Heart right ventricle (tissue), 16 donors: ENCODE measurements around the gene TUT1. TPM values are rescaled to one million over a fixed set of nuclear protein-coding genes. Genes with fewer than 3 reads are reported as not detected.
A peak's percentile ranks its signal among the peaks of the same experiment; 100 is the strongest.

Experiments used
- ATAC-seq, 8 donors: fragments of 200-7000 bp; cut with Tn5 transposase; one replicate each; pipeline ENCODE4 v1.9.1; 2020; ENCODE audit warnings: mild to moderate bottlenecking in 8 of 8, moderate library complexity in 8 of 8, moderate number of reproducible peaks in 1 of 8
- DNase-seq, 2 donors: peaks; one replicate each; pipeline ENCODE4 v3.0.0-alpha.2; 2020
- H3K27ac ChIP-seq, 10 donors: fragments of 200-600 bp; sonication (generic) in 2 of 10; one replicate each; pipeline versions ENCODE4 v1.5.0 to v1.8.0; 2020 to 2022; ENCODE audit warnings: mild to moderate bottlenecking in 3 of 10
- H3K27me3 ChIP-seq, 7 donors: fragments of 200-600 bp; one replicate each; pipeline ENCODE4 v1.8.0; 2021 to 2022; ENCODE audit warnings: mild to moderate bottlenecking in 2 of 7
- H3K36me3 ChIP-seq, 9 donors: fragments of 200-600 bp; sonication (generic) in 1 of 9; one replicate each; pipeline versions ENCODE4 v1.5.0 to v1.8.0; 2020 to 2022; ENCODE audit warnings: mild to moderate bottlenecking in 2 of 9
- H3K4me1 ChIP-seq, 9 donors: fragments of 200-600 bp; sonication (generic) in 1 of 9; one replicate each; pipeline versions ENCODE4 v1.5.0 to v1.8.0; 2020 to 2022; ENCODE audit warnings: mild to moderate bottlenecking in 4 of 9
- H3K4me3 ChIP-seq, 10 donors: fragments of 200-600 bp; sonication (generic) in 2 of 10; one replicate each; pipeline versions ENCODE4 v1.5.0 to v1.8.0; 2020 to 2022; ENCODE audit warnings: mild to moderate bottlenecking in 7 of 10, moderate library complexity in 2 of 10
- H3K9me3 ChIP-seq, 11 donors: fragments of 200-600 bp in 10 of 11; sonication (generic) in 2 of 11; one replicate each; pipeline versions ENCODE4 v1.5.0 to v1.8.0; 2013 to 2022; ENCODE audit warnings: mild to moderate bottlenecking in 2 of 11, control low read depth in 1 of 11, moderate library complexity in 1 of 11
- CTCF ChIP-seq, 9 donors: fragments of 200-600 bp; sonication (generic) in 2 of 9; IDR thresholded peaks; one replicate each; pipeline versions ENCODE4 v1.5.0 to v1.8.0; 2021 to 2022; ENCODE audit warnings: antibody characterized with exemption in 9 of 9, mild to moderate bottlenecking in 5 of 9, moderate library complexity in 1 of 9
- WGBS, 2 donors: extraction: QIAGEN DNeasy Blood & Tissue Kit; methylation state at CpG; one replicate each; pipeline ENCODE4 v1.1.7; 2013; ENCODE audit warnings: inconsistent platforms in 1 of 2; 5-methylcytosine and 5-hydroxymethylcytosine counted together
- intact Hi-C, 10 donors: fragments of 100-400 bp; cut with DNase I; formaldehyde crosslinking; loops; one replicate each; pipeline versions ENCODE4 v1.11.1 to v1.14.2; 2022
- microRNA-seq, 2 donors: library from miRNA; unstranded; fragments of <30 nt; microRNA quantifications; one replicate each; pipeline ENCODE4 v1.2.0, GENCODE V29; 2021
- polyA plus RNA-seq, 2 donors: library from polyadenylated mRNA; stranded (reverse); fragments of 200-250 nt; gene quantifications; one replicate each; pipeline ENCODE4 v1.2.3, GENCODE V29; 2013
- total RNA-seq, 10 donors: library from RNA; stranded (reverse); fragmentation: NEBNext Ultra II Directional in 3 of 10; extraction: Animal tissue kit (Norgen Biotek cat#: 25700) in 3 of 10; gene quantifications; one replicate each; pipeline versions ENCODE4 v1.2.1 to v1.2.4, GENCODE V29; 2021 to 2023
- donor health status: Arrhythmogenic right ventricular cardiomyopathy.
- donor health status: ischemic (EF 13 %, LVEDD 7.1; RV severe dilation, severe dysfunction).
- donor health status: healthy with polysubstance abuse.
- donor health status: DM: no; HTN: yes; CAD: no.
- donor health status: DM: no; HTN: no; CAD: no.
- donor health status: ischemic (EF 25% LVEDD 6.9; RV normal size, moderate dysfunction).
- donor health status: ischemic (EF 25% LVEDD 5.7; RV mildly dilated, moderate dysfunction).
- donor health status: healthy.
- donor health status: DM: yes; HTN: yes; CAD: no.
- donor health status: Ischemic cardiomyopathy.
- donor health status: ischemic (EF 35%, LVEDD 5.7; RV mildly dilated, moderate dysfunction).
- donor health status: nonischemic (EF 11% LVEDD 7.7; RV severe dilation, severe dysfunction).
- donor health status: DM: yes; HTN: yes; CAD: no.
- donor health status: PGD.
- donor health status: ischemic (EF 29% LVEDD 5.4; RV normal size, mild dysfunction).
- donor health status: nonischemic (EF 23%, LVEDD 6.1; RV moderate dilation, normal function).

TUT1 gene
- total and polyA plus RNA-seq, 12 donors, result 8.2 to 19.2 (median 12.3) TPM

DNA sequence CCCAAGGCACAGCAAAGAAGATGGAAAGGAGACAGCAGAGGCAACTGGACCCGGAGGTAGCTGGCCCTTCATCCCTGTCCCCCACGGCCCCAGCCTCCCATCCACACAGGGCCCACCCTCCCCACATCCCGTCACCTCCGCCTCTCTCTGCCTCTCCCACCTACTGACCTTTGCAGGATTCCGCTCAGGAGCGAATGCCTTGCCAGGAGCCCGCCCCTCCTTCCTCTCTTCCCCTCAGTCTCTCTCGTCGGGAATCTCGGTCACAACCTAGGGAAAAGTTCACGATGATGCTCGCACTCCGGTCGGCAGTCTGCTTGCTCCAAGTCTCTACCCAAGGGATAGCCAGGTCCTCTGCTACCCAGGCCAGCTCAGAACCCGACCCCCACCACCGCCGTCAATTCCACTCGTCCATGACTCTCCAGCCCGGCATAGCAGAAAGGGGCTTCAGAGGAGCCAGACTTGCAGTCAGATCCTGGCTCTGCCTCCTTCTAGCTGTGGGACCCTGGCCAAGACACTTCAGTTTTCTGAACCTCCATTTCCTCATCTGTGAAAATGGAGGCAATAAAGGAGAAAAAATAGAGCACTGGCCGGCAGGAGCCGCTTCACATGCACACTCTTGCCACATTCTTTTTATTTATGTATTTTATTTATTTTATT is 54.9 kb downstream of the TUT1 start:
- H3K27ac ChIP-seq, result peak overlapping the region in 9 of 10 donors; percentile 10 to 100 (median 43)
- ATAC-seq (peak in 4 of 8 donors; percentile 9 to 50 (median 27)), DNase-seq (no peak)
- peaks cover 0 to 72% (median 46%) of the 10 kb centered on the region in 9 donors for H3K36me3 ChIP-seq
- no peaks in the 10 kb centered on the region for H3K27me3 ChIP-seq
- 38% methylated on average over 20 to 21 of the region's 21 CpGs for WGBS, 2 donors
- H3K4me1 ChIP-seq, result peaks cover 44 to 68% (median 57%) of the 10 kb centered on the region in 9 donors
- no peaks in the 10 kb centered on the region for H3K9me3 ChIP-seq
- no peak for TF ChIP-seq CTCF (IDR thresholded peaks at IDR 0.05)
- peak overlapping the region in 2 of 10 donors; percentile 6 to 9 for H3K4me3 ChIP-seq
- intact Hi-C loops, result no loop called here

- Histone ChIP-seq H3K4me3 (no peak overlapping the region), H3K9me3 (no peaks in the 10 kb centered on the region), H3K27me3 (no peaks in the 10 kb centered on the region), H3K36me3 (peaks cover 0 to 79% (median 53%) of the 10 kb centered on the region in 9 donors), H3K27ac (peak overlapping the region in 6 of 10 donors; percentile 9 to 100 (median 46)), H3K4me1 (peaks cover 41 to 62% (median 50%) of the 10 kb centered on the region in 9 donors)
- ATAC-seq (no peak), DNase-seq (no peak)
- no peak for TF ChIP-seq CTCF (IDR thresholded peaks at IDR 0.05)
- 72 to 73% methylated on average over 12 of the region's 12 CpGs for WGBS, 2 donors
- intact Hi-C loops, result no loop called here
Measured at GRCh38 chr11:62535802-62536201, 55.5 kb downstream of the TUT1 start.

- no peak overlapping the region for H3K4me3 ChIP-seq
- ATAC-seq, result no peak
- H3K4me1 ChIP-seq, result peaks cover 33 to 54% (median 42%) of the 10 kb centered on the region in 9 donors
- 90 to 94% methylated on average over 19 of the region's 19 CpGs for WGBS, 2 donors
- DNase-seq, result no peak
- no peak overlapping the region for H3K27ac ChIP-seq
- H3K27me3 ChIP-seq, result no peaks in the 10 kb centered on the region
- peaks cover 0 to 87% (median 57%) of the 10 kb centered on the region in 9 donors for H3K36me3 ChIP-seq
- intact Hi-C loops, result no loop called here
- no peak for TF ChIP-seq CTCF (IDR thresholded peaks at IDR 0.05)
- no peaks in the 10 kb centered on the region for H3K9me3 ChIP-seq
Measured at GRCh38 chr11:62534779-62535545, 56.4 kb downstream of the TUT1 start.

- Histone ChIP-seq H3K4me1 (peaks cover 11 to 26% (median 13%) of the 10 kb centered on the region in 9 donors), H3K9me3 (no peaks in the 10 kb centered on the region), H3K27me3 (no peaks in the 10 kb centered on the region), H3K4me3 (no peak overlapping the region), H3K27ac (no peak overlapping the region), H3K36me3 (peaks cover 6 to 100% (median 73%) of the 10 kb centered on the region in 9 donors)
- ATAC-seq (no peak), DNase-seq (no peak)
- intact Hi-C loops, result no loop called here
- 95 to 97% methylated on average over 2 of the region's 2 CpGs for WGBS, 2 donors
- TF ChIP-seq CTCF (IDR thresholded peaks at IDR 0.05), result no peak
Measured at GRCh38 chr11:62532096-62532495, 59.2 kb downstream of the TUT1 start.

Small RNA genes within 50 kb of the gene (microRNA-seq; reads per million reads assigned to microRNA genes)
- 0 reads per million in 2 donors for gene MIR6747

Other genes starting within 250 kb of the TUT1 start
- not detected for gene SCGB1A1, start 172.5 kb downstream of the TUT1 start, total RNA-seq
- gene SCGB1A1, start 172.5 kb downstream of the TUT1 start, polyA plus RNA-seq, result under 1 TPM in 1 of 2 donors, not detected in 1; 0.20 TPM
- gene AHNAK, start 44.7 kb downstream of the TUT1 start, total RNA-seq, result 100 to 1,000 TPM; 259 to 447 (median 386) TPM
- 100 to 1,000 TPM; 101 to 113 TPM for gene AHNAK, start 44.7 kb downstream of the TUT1 start, polyA plus RNA-seq
- gene EEF1G, start 17.6 kb downstream of the TUT1 start, total RNA-seq, result 1,000 to 10,000 TPM in 5 of 10 donors, 100 to 1,000 TPM in 5; 784 to 1,131 (median 1,002) TPM
- gene EEF1G, start 17.6 kb downstream of the TUT1 start, polyA plus RNA-seq, result 1,000 to 10,000 TPM in 1 of 2 donors, 100 to 1,000 TPM in 1; 555 to 1,173 TPM
- 10 to 100 TPM; 25.0 to 45.3 (median 29.8) TPM for gene MTA2, start 10.3 kb upstream of the TUT1 start, total RNA-seq
- gene MTA2, start 10.3 kb upstream of the TUT1 start, polyA plus RNA-seq, result 10 to 100 TPM; 22.1 to 35.3 TPM
- gene EML3, start 21.3 kb upstream of the TUT1 start, total RNA-seq, result 10 to 100 TPM in 8 of 10 donors, 1 to 10 TPM in 2; 7.7 to 27.2 (median 15.2) TPM
- gene EML3, start 21.3 kb upstream of the TUT1 start, polyA plus RNA-seq, result 10 to 100 TPM; 18.9 to 50.4 TPM
- 1 to 10 TPM in 8 of 10 donors, under 1 TPM in 2; 0.81 to 4.4 (median 1.8) TPM for gene ROM1, start 21.7 kb upstream of the TUT1 start, total RNA-seq
- gene ROM1, start 21.7 kb upstream of the TUT1 start, polyA plus RNA-seq, result 1 to 10 TPM; 5.3 to 6.6 TPM
- gene B3GAT3, start 30.5 kb upstream of the TUT1 start, total RNA-seq, result 10 to 100 TPM in 7 of 10 donors, 1 to 10 TPM in 3; 6.8 to 20.7 (median 10.6) TPM
- 10 to 100 TPM; 29.5 to 41.2 TPM for gene B3GAT3, start 30.5 kb upstream of the TUT1 start, polyA plus RNA-seq
- gene GANAB, start 55.1 kb upstream of the TUT1 start, total RNA-seq, result 100 to 1,000 TPM in 3 of 10 donors, 10 to 100 TPM in 7; 84.0 to 148 (median 96.7) TPM
- 10 to 100 TPM; 53.2 to 87.2 TPM for gene GANAB, start 55.1 kb upstream of the TUT1 start, polyA plus RNA-seq
- gene INTS5, start 61.8 kb upstream of the TUT1 start, total RNA-seq, result 10 to 100 TPM in 8 of 10 donors, 1 to 10 TPM in 2; 9.7 to 15.0 (median 10.9) TPM
- gene INTS5, start 61.8 kb upstream of the TUT1 start, polyA plus RNA-seq, result 1 to 10 TPM; 2.8 to 8.3 TPM
- 10 to 100 TPM; 25.8 to 41.5 (median 30.0) TPM for gene C11orf98, start 73.7 kb upstream of the TUT1 start, total RNA-seq
- 100 to 1,000 TPM in 1 of 2 donors, 10 to 100 TPM in 1; 75.9 to 210 TPM for gene C11orf98, start 73.7 kb upstream of the TUT1 start, polyA plus RNA-seq
- gene CSKMT, start 73.8 kb upstream of the TUT1 start, total RNA-seq, result 1 to 10 TPM; 2.4 to 7.7 (median 4.2) TPM
- gene CSKMT, start 73.8 kb upstream of the TUT1 start, polyA plus RNA-seq, result 10 to 100 TPM in 1 of 2 donors, 1 to 10 TPM in 1; 8.8 to 15.7 TPM
- 1 to 10 TPM; 3.9 to 9.5 (median 5.5) TPM for gene UQCC3, start 80.2 kb upstream of the TUT1 start, total RNA-seq
- 10 to 100 TPM; 18.0 to 23.0 TPM for gene UQCC3, start 80.2 kb upstream of the TUT1 start, polyA plus RNA-seq
- gene LBHD1, start 80.7 kb upstream of the TUT1 start, total RNA-seq, result 1 to 10 TPM; 1.6 to 4.9 (median 3.0) TPM
- 1 to 10 TPM; 1.6 to 6.4 TPM for gene LBHD1, start 80.7 kb upstream of the TUT1 start, polyA plus RNA-seq
- gene UBXN1, start 87.5 kb upstream of the TUT1 start, total RNA-seq, result 100 to 1,000 TPM in 1 of 10 donors, 10 to 100 TPM in 9; 57.8 to 100 (median 81.2) TPM
- gene UBXN1, start 87.5 kb upstream of the TUT1 start, polyA plus RNA-seq, result 100 to 1,000 TPM in 1 of 2 donors, 10 to 100 TPM in 1; 83.1 to 175 TPM
- 1 to 10 TPM; 2.0 to 9.5 (median 2.6) TPM for gene LRRN4CL, start 98.0 kb upstream of the TUT1 start, total RNA-seq
- gene LRRN4CL, start 98.0 kb upstream of the TUT1 start, polyA plus RNA-seq, result 1 to 10 TPM; 1.9 to 2.8 TPM
- gene BSCL2, start 115.9 kb upstream of the TUT1 start, total RNA-seq, result 10 to 100 TPM in 9 of 10 donors, 1 to 10 TPM in 1; 8.5 to 26.8 (median 15.7) TPM
- gene BSCL2, start 115.9 kb upstream of the TUT1 start, polyA plus RNA-seq, result 10 to 100 TPM; 31.4 to 83.0 TPM
- gene GNG3, start 116.2 kb upstream of the TUT1 start, total RNA-seq, result under 1 TPM in 4 of 10 donors, not detected in 6; 0.26 to 0.34 (median 0.31) TPM
- gene GNG3, start 116.2 kb upstream of the TUT1 start, polyA plus RNA-seq, result under 1 TPM in 1 of 2 donors, not detected in 1; 0.16 TPM
- 10 to 100 TPM; 26.9 to 40.9 (median 33.4) TPM for gene HNRNPUL2, start 135.9 kb upstream of the TUT1 start, total RNA-seq
- 10 to 100 TPM; 21.4 to 35.3 TPM for gene HNRNPUL2, start 135.9 kb upstream of the TUT1 start, polyA plus RNA-seq
- gene TTC9C, start 137.0 kb upstream of the TUT1 start, total RNA-seq, result 10 to 100 TPM in 9 of 10 donors, 1 to 10 TPM in 1; 9.4 to 16.2 (median 12.9) TPM
- gene TTC9C, start 137.0 kb upstream of the TUT1 start, polyA plus RNA-seq, result 10 to 100 TPM; 20.3 to 20.8 TPM
- 10 to 100 TPM in 4 of 10 donors, 1 to 10 TPM in 6; 7.5 to 14.9 (median 9.6) TPM for gene ZBTB3, start 162.6 kb upstream of the TUT1 start, total RNA-seq
- 1 to 10 TPM; 2.2 to 8.6 TPM for gene ZBTB3, start 162.6 kb upstream of the TUT1 start, polyA plus RNA-seq
- 10 to 100 TPM; 30.9 to 57.0 (median 42.9) TPM for gene POLR2G, start 170.1 kb upstream of the TUT1 start, total RNA-seq
- 100 to 1,000 TPM in 1 of 2 donors, 10 to 100 TPM in 1; 42.1 to 134 TPM for gene POLR2G, start 170.1 kb upstream of the TUT1 start, polyA plus RNA-seq
- 10 to 100 TPM in 3 of 10 donors, 1 to 10 TPM in 7; 7.7 to 14.7 (median 9.0) TPM for gene TAF6L, start 179.9 kb upstream of the TUT1 start, total RNA-seq
- gene TAF6L, start 179.9 kb upstream of the TUT1 start, polyA plus RNA-seq, result 10 to 100 TPM; 12.7 to 18.9 TPM
- gene TMEM179B, start 195.9 kb upstream of the TUT1 start, total RNA-seq, result 10 to 100 TPM in 8 of 10 donors, 1 to 10 TPM in 2; 9.4 to 27.2 (median 17.4) TPM
- gene TMEM179B, start 195.9 kb upstream of the TUT1 start, polyA plus RNA-seq, result 10 to 100 TPM; 24.8 to 54.4 TPM
- gene TMEM223, start 200.5 kb upstream of the TUT1 start, total RNA-seq, result 10 to 100 TPM; 21.9 to 28.6 (median 23.5) TPM
- 10 to 100 TPM; 30.9 to 75.3 TPM for gene TMEM223, start 200.5 kb upstream of the TUT1 start, polyA plus RNA-seq
- 10 to 100 TPM; 28.3 to 58.7 (median 36.7) TPM for gene NXF1, start 213.9 kb upstream of the TUT1 start, total RNA-seq
- 10 to 100 TPM; 66.6 to 96.7 TPM for gene NXF1, start 213.9 kb upstream of the TUT1 start, polyA plus RNA-seq
- 10 to 100 TPM; 16.8 to 27.0 (median 19.0) TPM for gene STX5, start 240.5 kb upstream of the TUT1 start, total RNA-seq
- gene STX5, start 240.5 kb upstream of the TUT1 start, polyA plus RNA-seq, result 10 to 100 TPM; 13.6 to 31.9 TPM
- gene TEX54, start 241.3 kb upstream of the TUT1 start, total RNA-seq, result not detected
- gene TEX54, start 241.3 kb upstream of the TUT1 start, polyA plus RNA-seq, result not detected
- 10 to 100 TPM; 17.7 to 31.2 (median 22.9) TPM for gene WDR74, start 248.1 kb upstream of the TUT1 start, total RNA-seq
- 10 to 100 TPM; 48.3 to 62.4 TPM for gene WDR74, start 248.1 kb upstream of the TUT1 start, polyA plus RNA-seq